GM15510 (cell line): ENCODE measurements around the gene TEX12.

Experiments
- POLR2A ChIP-seq: IDR thresholded peaks from 3 replicates; pipeline ENCODE4 v1.6.1; 2011; ENCODE audit warnings: borderline replicate concordance; ENCODE audit not compliant: insufficient read length; ENCODE audit errors: extremely low read depth

Gene TEX12

GRCh38 chr11:112178936-112179335, 11.8 kb downstream of the TEX12 start:
- TF ChIP-seq POLR2A, result no peak

DNA sequence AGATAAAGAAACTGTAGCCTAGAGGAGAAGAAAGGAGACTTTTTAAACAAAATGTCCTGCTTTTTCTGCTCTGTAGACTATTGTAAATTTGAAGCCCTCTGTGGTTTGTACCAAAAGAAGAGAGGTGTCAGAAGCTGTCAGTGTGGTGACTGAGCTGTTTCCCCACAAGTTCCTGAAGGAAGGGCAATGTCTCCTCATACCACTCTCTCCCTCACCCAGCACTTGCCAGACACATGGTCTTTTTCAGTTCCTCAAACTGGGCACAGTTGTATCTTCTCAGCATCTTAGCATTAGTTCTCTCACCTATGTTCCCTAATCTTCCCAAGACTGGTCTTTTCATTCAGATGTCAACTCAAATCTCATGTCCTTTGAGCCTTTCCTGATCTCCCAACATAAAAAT, 12.4 kb downstream of the TEX12 start:
- TF ChIP-seq POLR2A, result no peak

- no peak for TF ChIP-seq POLR2A
Measured at GRCh38 chr11:112182867-112183266, 15.7 kb downstream of the TEX12 start.

DNA sequence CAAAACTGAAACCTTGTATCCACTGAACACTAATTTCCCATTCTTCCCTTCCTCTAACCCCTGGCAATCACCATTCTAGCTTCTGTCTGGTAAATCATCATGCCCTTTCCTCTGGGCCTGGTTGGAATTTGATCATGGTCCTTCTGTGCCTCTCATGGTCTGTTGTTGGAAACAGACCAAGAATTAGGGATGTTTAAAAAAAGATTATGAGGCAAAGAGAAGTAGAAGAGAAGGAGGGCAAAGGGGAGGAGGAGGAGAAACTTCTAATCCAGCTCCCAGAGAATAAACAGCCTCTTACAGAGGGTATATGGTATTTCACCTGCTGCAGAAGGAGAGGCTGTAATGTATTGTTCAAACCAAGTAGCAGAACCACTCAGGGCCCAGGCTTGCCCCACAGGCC, 18.7 kb downstream of the TEX12 start:
- TF ChIP-seq POLR2A, result no peak

DNA sequence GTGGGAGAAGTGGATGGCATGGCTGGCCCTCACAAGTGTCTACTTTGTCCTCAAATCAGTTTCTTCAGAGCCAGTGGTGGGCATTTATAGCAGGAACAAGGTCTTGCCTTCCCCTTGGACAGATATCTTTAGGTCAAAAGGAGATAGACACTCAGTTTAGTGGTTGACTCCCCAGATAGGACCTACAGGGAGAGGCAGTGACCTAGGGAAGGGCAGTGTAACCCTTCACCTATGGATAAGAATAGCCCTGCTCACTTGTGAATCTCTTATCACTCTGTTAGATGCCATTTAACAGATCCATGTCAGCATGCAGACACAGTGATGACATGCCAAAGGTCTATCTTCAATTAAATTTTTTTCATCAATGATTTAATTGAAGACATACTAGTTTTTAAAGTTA, 19.1 kb downstream of the TEX12 start:
- TF ChIP-seq POLR2A, result no peak

DNA sequence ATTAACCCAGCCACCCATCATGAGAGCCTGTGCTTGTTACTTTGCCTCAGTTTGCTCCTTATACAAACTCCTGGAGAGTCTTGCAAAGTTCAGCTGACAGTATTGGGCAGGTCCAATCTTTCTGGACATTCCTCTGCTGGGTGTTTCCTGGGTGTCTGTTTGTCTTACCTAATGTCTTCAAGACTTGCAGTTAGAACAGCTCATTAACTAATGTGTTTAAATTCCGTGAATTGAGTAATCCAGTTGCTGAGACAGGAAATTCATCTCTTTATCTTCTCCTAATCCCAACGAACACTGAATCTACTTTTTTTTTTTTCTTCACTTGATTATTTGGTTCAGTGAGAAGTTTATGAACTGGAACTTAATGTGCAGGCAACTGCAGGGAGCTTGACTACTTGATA, 28.8 kb downstream of the TEX12 start:
- TF ChIP-seq POLR2A, result no peak

- TF ChIP-seq POLR2A, result no peak
Measured at GRCh38 chr11:112196519-112197087, 29.4 kb downstream of the TEX12 start.

- no peak for TF ChIP-seq POLR2A
Measured at GRCh38 chr11:112200252-112200651, 33.1 kb downstream of the TEX12 start.

DNA sequence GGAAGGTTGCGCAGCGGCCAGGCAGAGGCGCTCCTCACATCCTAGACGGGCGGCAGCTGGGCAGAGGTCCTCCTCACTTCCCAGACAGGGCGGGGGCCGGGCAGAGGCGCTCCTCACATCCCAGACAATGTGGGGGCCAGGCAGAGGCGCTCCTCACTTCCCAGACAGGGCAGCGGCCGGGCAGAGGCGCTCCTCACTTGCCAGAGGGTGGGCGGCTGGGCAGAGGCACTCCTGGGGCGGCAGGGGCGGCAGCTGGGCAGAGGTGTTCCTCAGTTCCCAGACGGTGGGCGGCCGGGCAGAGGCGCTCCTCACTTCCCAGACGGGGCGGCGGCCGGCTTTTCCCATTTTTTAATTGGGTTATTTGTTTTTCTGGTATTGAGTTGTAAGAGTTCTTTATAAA, 38.9 kb downstream of the TEX12 start:
- no peak for TF ChIP-seq POLR2A

GRCh38 chr11:112210890-112211289, 43.7 kb downstream of the TEX12 start:
- TF ChIP-seq POLR2A, result no peak

DNA sequence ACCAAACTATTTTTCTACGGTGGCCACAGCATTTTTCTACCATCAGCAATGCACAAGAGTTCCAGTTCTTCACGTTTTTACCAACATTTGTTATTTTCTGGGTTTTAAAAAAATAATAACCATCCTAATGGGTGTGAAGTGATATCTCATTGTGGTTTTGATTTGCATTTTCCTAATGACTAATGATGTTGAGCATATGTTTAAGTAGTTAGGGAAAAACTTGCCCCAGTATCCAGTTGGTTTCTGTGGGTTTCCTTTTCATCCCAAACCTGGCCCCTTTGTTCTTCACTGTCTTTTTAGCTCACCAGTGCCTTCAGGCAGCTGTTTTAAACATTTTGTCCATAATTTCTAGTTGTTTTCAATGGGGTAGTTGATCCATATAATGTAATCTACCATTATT, 44.4 kb downstream of the TEX12 start:
- no peak for TF ChIP-seq POLR2A

DNA sequence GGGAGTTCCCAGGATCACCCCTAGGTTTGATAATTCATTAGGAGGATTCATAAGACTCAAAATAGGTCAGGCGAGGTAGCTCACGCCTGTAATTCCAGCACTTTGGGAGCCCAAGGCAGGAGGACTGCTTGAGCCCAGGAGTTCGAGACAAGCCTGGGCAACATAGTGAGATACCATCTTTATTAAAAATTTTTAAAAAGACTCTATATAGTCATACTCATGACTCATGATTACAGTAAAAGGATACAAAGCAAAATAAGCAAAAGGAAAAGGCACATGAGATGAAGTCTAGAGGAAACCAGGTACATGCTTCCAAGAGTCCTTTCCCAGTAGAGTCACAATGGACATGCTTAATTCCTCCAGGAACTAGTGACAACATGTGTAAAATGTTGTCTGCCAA, 45.1 kb downstream of the TEX12 start:
- TF ChIP-seq POLR2A, result no peak

- no peak for TF ChIP-seq POLR2A
Measured at GRCh38 chr11:112212710-112213109, 45.5 kb downstream of the TEX12 start.

- no peak for TF ChIP-seq POLR2A
Measured at GRCh38 chr11:112213753-112214152, 46.6 kb downstream of the TEX12 start.

GRCh38 chr11:112215621-112216020, 48.4 kb downstream of the TEX12 start:
- TF ChIP-seq POLR2A, result no peak

- TF ChIP-seq POLR2A, result no peak
Measured at GRCh38 chr11:112216561-112217105, 49.5 kb downstream of the TEX12 start.
